OCI-LY7 (cell line): ENCODE measurements around the gene RSPH4A. TPM values are rescaled to one million over a fixed set of nuclear protein-coding genes. Genes with fewer than 3 reads are reported as not detected.

Experiments used
- Bru-seq: library from RNA; stranded (reverse); fragments of 400-500 nt; gene quantifications from one replicate; lab custom pipeline; 2021; lab: Mats Ljungman, UMichigan
- BruChase-seq, 2 experiments: library from RNA; stranded (reverse); fragments of 400-500 nt; gene quantifications; one replicate each; lab custom pipeline; 2021; lab: Mats Ljungman, UMichigan
- BruUV-seq: library from RNA; stranded (reverse); fragments of 400-500 nt; replicated peaks from 2 replicates; lab custom pipeline; 2021; lab: Mats Ljungman, UMichigan
- CTCF ChIA-PET: fragments of 300-600 bp; sonication (Branson Sonifier 250); formaldehyde crosslinking; loops from one replicate; lab custom pipeline; 2022; ENCODE audit warnings: antibody characterized with exemption; ENCODE audit not compliant: unreplicated experiment; lab: Charles Lee
- POLR2A ChIA-PET: fragments of 300-600 bp; sonication (Branson Sonifier 250); formaldehyde crosslinking; loops from one replicate; lab custom pipeline; 2022; ENCODE audit warnings: antibody characterized with exemption; lab: Charles Lee
- DNase-seq: peaks from one replicate; pipeline ENCODE4 v3.0.0-alpha.2; 2015; ENCODE audit warnings: low spot score
- H2AFZ ChIP-seq: fragments of 200-600 bp; sonication (generic), shearing (Covaris generic); 2 replicates; pipeline ENCODE4 v1.6.1; 2014; ENCODE audit warnings: mild to moderate bottlenecking, antibody characterized with exemption, low read length, moderate library complexity
- H3K27ac ChIP-seq: fragments of 200-600 bp; sonication (generic); 2 replicates; pipeline ENCODE4 v1.5.1; 2014; ENCODE audit warnings: mixed run types, low read depth, mild to moderate bottlenecking, moderate library complexity, low read length, inconsistent platforms; ENCODE audit not compliant: poor library complexity, severe bottlenecking
- H3K36me3 ChIP-seq: fragments of 200-600 bp; sonication (generic); 2 replicates; pipeline ENCODE4 v1.6.1; 2014; ENCODE audit warnings: mild to moderate bottlenecking, antibody characterized with exemption, low read length, moderate library complexity, mixed read lengths; ENCODE audit not compliant: insufficient read depth
- H3K4me1 ChIP-seq: fragments of 200-600 bp; sonication (generic); 2 replicates; pipeline ENCODE4 v1.5.1; 2014; ENCODE audit warnings: mild to moderate bottlenecking, low read length; ENCODE audit not compliant: insufficient read depth, poor library complexity, severe bottlenecking
- H3K4me2 ChIP-seq: fragments of 200-600 bp; sonication (generic); 2 replicates; pipeline ENCODE4 v1.6.1; 2014; ENCODE audit warnings: mild to moderate bottlenecking, low read length
- H3K4me3 ChIP-seq: fragments of 200-600 bp; sonication (generic); 2 replicates; pipeline ENCODE4 v1.5.1; 2014; ENCODE audit warnings: mild to moderate bottlenecking, low read depth, low read length; ENCODE audit not compliant: poor library complexity, severe bottlenecking
- H3K79me2 ChIP-seq: fragments of 200-600 bp; sonication (generic); 2 replicates; pipeline ENCODE4 v1.6.1; 2016; ENCODE audit warnings: low read depth, mild to moderate bottlenecking, low read length, moderate library complexity, mixed read lengths; ENCODE audit not compliant: insufficient read depth
- H3K9me2 ChIP-seq: fragments of 200-600 bp; sonication (generic); 2 replicates; pipeline ENCODE4 v1.6.1; 2016; ENCODE audit warnings: mild to moderate bottlenecking, low read length, mixed read lengths; ENCODE audit not compliant: insufficient read depth
- H3K9me3 ChIP-seq: fragments of 200-600 bp; sonication (generic); 2 replicates; pipeline ENCODE4 v1.6.1; 2014; ENCODE audit warnings: mild to moderate bottlenecking, mixed run types, low read length, mixed read lengths
- H4K20me1 ChIP-seq: fragments of 200-600 bp; sonication (generic); 2 replicates; pipeline ENCODE4 v1.6.1; 2014; ENCODE audit warnings: mild to moderate bottlenecking, antibody characterized with exemption, low read length, moderate library complexity, mixed read lengths; ENCODE audit not compliant: insufficient read depth
- EZH2phosphoT487 ChIP-seq: fragments of 200-600 bp; sonication (generic); IDR thresholded peaks from 2 replicates; pipeline ENCODE4 v1.6.1; 2018; ENCODE audit warnings: low read depth, borderline replicate concordance, mild to moderate bottlenecking, mixed run types, antibody characterized with exemption, low read length, moderate library complexity, mixed read lengths
- intact Hi-C: fragments of 100-400 bp; cut with micrococcal nuclease; formaldehyde crosslinking; loops from one replicate; pipeline ENCODE4 v1.10.0; 2022; ENCODE audit not compliant: unreplicated experiment
- long read RNA-seq: library from polyadenylated mRNA; stranded (forward); transcript quantifications from one replicate; pipeline ENCODE4 v2.0.0, GENCODE V29; 2022
- total RNA-seq, 2 experiments: library from RNA; depleted of rRNA in 1 of 2; stranded (reverse); fragments of >200 nt in 1 of 2; shearing (Covaris generic) in 1 of 2; gene quantifications; 2 replicates each; pipeline ENCODE4 v1.2.3, GENCODE V29; 2014 to 2022
- TF ChIP-seq, protein P1 (sequence below): fragments of 200-600 bp; sonication (generic); conservative IDR thresholded peaks from 2 replicates; pipeline ENCODE4 v1.5.1; 2014; ENCODE audit warnings: mild to moderate bottlenecking, antibody characterized with exemption, low read length, moderate library complexity, mixed read lengths

The RSPH4A gene
- 0.15 and 0.16 TPM in 2 replicates for total RNA-seq (2014; rRNA removed; shearing (Covaris generic))
- total RNA-seq (2022) = not detected in 2 replicates
- Bru-seq, nascent RNA = percentile 31 among the genes with signal in this experiment
- percentile 21 among the genes with signal in this experiment for BruChase-seq, experiment 1, labeled RNA remaining after a 6-hour chase
- percentile 25 among the genes with signal in this experiment for BruChase-seq, experiment 2, labeled RNA remaining after a 2-hour chase
- long read RNA-seq = 0 reads

GRCh38 chr6:116615937-116616736 lies at the start of gene RSPH4A:
Gene RSPH4A, plus strand, starts transcription at chr6:116616479. Its CDS starts 145 bp downstream, at chr6:116616624.
- H3K4me2 ChIP-seq = peak within 1 kb of the TSS; percentile 68
- ChIA-PET CTCF (no interaction called here), POLR2A (interaction anchor here (0.6 to 1.5 kb wide), 2 partner anchors 14 to 35 kb away, joined by 3 read pairs; no protein-coding TSS in a partner anchor)
- H3K9me3 ChIP-seq = no peaks in the 10 kb centered on the region
- no peak within 1 kb of the TSS for H3K27ac ChIP-seq
- BruUV-seq = no TSS peak
- H3K9me2 ChIP-seq = no peaks in the 10 kb centered on the region
- H3K4me1 ChIP-seq = no peaks in the 10 kb centered on the region
- no peaks in the 10 kb centered on the region for H3K36me3 ChIP-seq
- H4K20me1 ChIP-seq = no peaks in the 10 kb centered on the region
- no peak for TF ChIP-seq EZH2phosphoT487
- TF ChIP-seq, protein P1, sequence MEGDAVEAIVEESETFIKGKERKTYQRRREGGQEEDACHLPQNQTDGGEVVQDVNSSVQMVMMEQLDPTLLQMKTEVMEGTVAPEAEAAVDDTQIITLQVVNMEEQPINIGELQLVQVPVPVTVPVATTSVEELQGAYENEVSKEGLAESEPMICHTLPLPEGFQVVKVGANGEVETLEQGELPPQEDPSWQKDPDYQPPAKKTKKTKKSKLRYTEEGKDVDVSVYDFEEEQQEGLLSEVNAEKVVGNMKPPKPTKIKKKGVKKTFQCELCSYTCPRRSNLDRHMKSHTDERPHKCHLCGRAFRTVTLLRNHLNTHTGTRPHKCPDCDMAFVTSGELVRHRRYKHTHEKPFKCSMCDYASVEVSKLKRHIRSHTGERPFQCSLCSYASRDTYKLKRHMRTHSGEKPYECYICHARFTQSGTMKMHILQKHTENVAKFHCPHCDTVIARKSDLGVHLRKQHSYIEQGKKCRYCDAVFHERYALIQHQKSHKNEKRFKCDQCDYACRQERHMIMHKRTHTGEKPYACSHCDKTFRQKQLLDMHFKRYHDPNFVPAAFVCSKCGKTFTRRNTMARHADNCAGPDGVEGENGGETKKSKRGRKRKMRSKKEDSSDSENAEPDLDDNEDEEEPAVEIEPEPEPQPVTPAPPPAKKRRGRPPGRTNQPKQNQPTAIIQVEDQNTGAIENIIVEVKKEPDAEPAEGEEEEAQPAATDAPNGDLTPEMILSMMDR = no peak
- peak; percentile 25 for DNase-seq
- H3K79me2 ChIP-seq = no peaks in the 10 kb centered on the region
- H2AFZ ChIP-seq = peak within 1 kb of the TSS; percentile 46
- intact Hi-C loops = no loop called here
- peak within 1 kb of the TSS; percentile 55 for H3K4me3 ChIP-seq

GRCh38 chr6:116568111-116568510 lies 48.2 kb upstream of the RSPH4A start:
- Histone ChIP-seq H3K36me3 (0 out of 2 replicates have a peak, but pooled peaks cover under 1% of the 10 kb centered on the region), H2AFZ (no peak overlapping the region), H3K4me3 (no peak overlapping the region), H4K20me1 (peaks cover 12% of the 10 kb centered on the region; the same call in 1 of the 2 replicates), H3K9me3 (no peaks in the 10 kb centered on the region), H3K4me1 (peaks cover 25% of the 10 kb centered on the region), H3K27ac (no peak overlapping the region), H3K9me2 (no peaks in the 10 kb centered on the region), H3K4me2 (no peak overlapping the region), H3K79me2 (peaks cover 31% of the 10 kb centered on the region)
- POLR2A ChIA-PET = interaction anchor here (0.7 to 1.1 kb wide), 3 partner anchors 8 to 378 kb away, joined by 3 read pairs; no protein-coding TSS in a partner anchor
- CTCF ChIA-PET = interaction anchor here (0.5 kb wide), 1 partner anchor 289 kb away, joined by 3 read pairs; the partner anchor contains the start of gene TSPYL1
- TF ChIP-seq EZH2phosphoT487 = no peak
- TF ChIP-seq, protein P1 = no peak
- BruUV-seq = no TSS peak
- no peak for DNase-seq
- intact Hi-C loops = no loop called here
